Activated naive CD4-positive, alpha-beta T cell treated with anti-CD3 and anti-CD28 coated beads, Interleukin-2, amount 50 U/mL, for 72 hours (primary cell): Measurements from ENCODE around the gene ING4. TPM values are rescaled to one million over a fixed set of nuclear protein-coding genes. Genes with fewer than 3 reads are reported as not detected.

Source experiments
- ATAC-seq, 2 donors: fragments of 150-1000 bp; cut with Tn5 transposase; 2 replicates each; pipeline ENCODE4 v1.10.0; 2021; ENCODE audit warnings: mild to moderate bottlenecking in 2 of 2, moderate library complexity in 2 of 2
- DNase-seq, 2 donors: peaks; one replicate each; pipeline ENCODE4 v3.0.0; 2021 to 2022; ENCODE audit warnings: low spot score in 2 of 2
- H3K27ac Mint-ChIP-seq, 2 donors: one replicate each; pipeline ENCODE4 v1.8.0; 2022; ENCODE audit warnings: mild to moderate bottlenecking in 2 of 2, mixed read lengths in 2 of 2
- H3K36me3 Mint-ChIP-seq, 2 donors: one replicate each; pipeline ENCODE4 v1.8.0; 2022; ENCODE audit warnings: mixed read lengths in 2 of 2
- H3K9me3 Mint-ChIP-seq, 2 donors: one replicate each; pipeline ENCODE4 v1.8.0; 2022; ENCODE audit warnings: mixed read lengths in 2 of 2
- total RNA-seq, 2 donors: library from RNA; stranded (reverse); gene quantifications; one replicate each; pipeline ENCODE4 v1.2.3, GENCODE V29; 2022

ING4 gene
- total RNA-seq, 2 donors from 2014 or later = 18.1 to 24.3 TPM

GRCh38 chr12:6605421-6606330 lies 57.2 kb downstream of the ING4 start:
- H3K27ac Mint-ChIP-seq = peak overlapping the region; percentile 91 to 95
- no peaks in the 10 kb centered on the region for H3K9me3 Mint-ChIP-seq
- H3K36me3 Mint-ChIP-seq = peaks cover 26 to 40% of the 10 kb centered on the region in 2 donors
- ATAC-seq (peak; percentile 31 to 71), DNase-seq (peak in 1 of 2 donors; percentile 73)

GRCh38 chr12:6604259-6605029 lies 58.5 kb downstream of the ING4 start:
- H3K9me3 Mint-ChIP-seq = no peaks in the 10 kb centered on the region
- H3K27ac Mint-ChIP-seq = peak overlapping the region; percentile 91 to 95
- peaks cover 31 to 50% of the 10 kb centered on the region in 2 donors for H3K36me3 Mint-ChIP-seq
- DNase-seq (no peak), ATAC-seq (no peak)

- Mint-ChIP-seq H3K9me3 (no peaks in the 10 kb centered on the region), H3K36me3 (peaks cover 40 to 55% of the 10 kb centered on the region in 2 donors), H3K27ac (peak overlapping the region; percentile 88 to 91)
- no peak for ATAC-seq
- DNase-seq = no peak
These were observed 59.8 kb downstream of the ING4 start for GRCh38 chr12:6603095-6603567.

- no peak for ATAC-seq
- Mint-ChIP-seq H3K9me3 (no peaks in the 10 kb centered on the region), H3K27ac (peak overlapping the region; percentile 41 to 91), H3K36me3 (peaks cover 46 to 61% of the 10 kb centered on the region in 2 donors)
- no peak for DNase-seq
These were observed 60.4 kb downstream of the ING4 start for GRCh38 chr12:6602526-6602925.

Other genes with a start within 250 kb of the ING4 start
- 100 to 1,000 TPM in 1 of 2 donors, 10 to 100 TPM in 1; 77.9 to 162 TPM for gene CD27, start 218.2 kb downstream of the ING4 start, total RNA-seq
- gene TAPBPL, start 211.1 kb downstream of the ING4 start, total RNA-seq = 10 to 100 TPM; 31.4 to 33.7 TPM
- gene VAMP1, start 192.4 kb downstream of the ING4 start, total RNA-seq = 100 to 1,000 TPM in 1 of 2 donors, 10 to 100 TPM in 1; 47.6 to 151 TPM
- gene MRPL51, start 169.9 kb downstream of the ING4 start, total RNA-seq = 100 to 1,000 TPM; 305 to 440 TPM
- gene NCAPD2, start 169.0 kb downstream of the ING4 start, total RNA-seq = 100 to 1,000 TPM; 208 to 276 TPM
- gene GAPDH, start 128.6 kb downstream of the ING4 start, total RNA-seq = 1,000 to 10,000 TPM; 5,900 to 8,209 TPM
- gene IFFO1, start 107.1 kb downstream of the ING4 start, total RNA-seq = 10 to 100 TPM; 10.3 to 16.4 TPM
- gene NOP2, start 94.8 kb downstream of the ING4 start, total RNA-seq = 10 to 100 TPM; 78.8 to 79.8 TPM
- 100 to 1,000 TPM; 288 to 307 TPM for gene CHD4, start 55.7 kb downstream of the ING4 start, total RNA-seq
- 1 to 10 TPM; 2.8 to 5.1 TPM for gene LPAR5, start 27.2 kb downstream of the ING4 start, total RNA-seq
- 1 to 10 TPM; 2.1 to 2.8 TPM for gene ACRBP, start 15.7 kb downstream of the ING4 start, total RNA-seq
- gene ZNF384, start 26.3 kb upstream of the ING4 start, total RNA-seq = 10 to 100 TPM; 77.1 to 92.6 TPM
- 1 to 10 TPM in 1 of 2 donors, not detected in 1; 1.3 TPM for gene PIANP, start 37.7 kb upstream of the ING4 start, total RNA-seq
- 10 to 100 TPM; 34.2 to 42.9 TPM for gene COPS7A, start 60.9 kb upstream of the ING4 start, total RNA-seq
- gene MLF2, start 90.0 kb upstream of the ING4 start, total RNA-seq = 100 to 1,000 TPM; 149 to 275 TPM
- 100 to 1,000 TPM in 1 of 2 donors, 10 to 100 TPM in 1; 76.0 to 163 TPM for gene PTMS, start 103.2 kb upstream of the ING4 start, total RNA-seq
- gene LAG3, start 109.4 kb upstream of the ING4 start, total RNA-seq = 100 to 1,000 TPM in 1 of 2 donors, 10 to 100 TPM in 1; 71.3 to 117 TPM
- gene CD4, start 126.4 kb upstream of the ING4 start, total RNA-seq = 100 to 1,000 TPM; 165 to 244 TPM
- under 1 TPM; 0.46 to 0.60 TPM for gene GPR162, start 158.7 kb upstream of the ING4 start, total RNA-seq
- 1 to 10 TPM in 1 of 2 donors, under 1 TPM in 1; 0.82 to 3.0 TPM for gene P3H3, start 165.3 kb upstream of the ING4 start, total RNA-seq
- gene GNB3, start 177.8 kb upstream of the ING4 start, total RNA-seq = 1 to 10 TPM in 1 of 2 donors, under 1 TPM in 1; 0.25 to 1.8 TPM
- gene CDCA3, start 188.2 kb upstream of the ING4 start, total RNA-seq = 100 to 1,000 TPM; 110 to 147 TPM
- 100 to 1,000 TPM; 132 to 166 TPM for gene USP5, start 189.0 kb upstream of the ING4 start, total RNA-seq
- 1,000 to 10,000 TPM in 1 of 2 donors, 100 to 1,000 TPM in 1; 694 to 1,875 TPM for gene TPI1, start 204.4 kb upstream of the ING4 start, total RNA-seq
- 10 to 100 TPM in 1 of 2 donors, 1 to 10 TPM in 1; 1.4 to 11.7 TPM for gene SPSB2, start 210.2 kb upstream of the ING4 start, total RNA-seq
- gene LRRC23, start 241.7 kb upstream of the ING4 start, total RNA-seq = 10 to 100 TPM in 1 of 2 donors, 1 to 10 TPM in 1; 4.0 to 10.7 TPM